Endodermal cell (in vitro differentiated cells): ENCODE measurements around the gene TTLL5. TPM values are rescaled to one million over a fixed set of nuclear protein-coding genes. Genes with fewer than 3 reads are reported as not detected.

Experiments used
- DNase-seq: peaks from one replicate; pipeline ENCODE4 v3.0.0-alpha.2; 2017
- H3K27ac ChIP-seq: 2 replicates; pipeline ENCODE4 v1.5.1; 2013; ENCODE audit warnings: mild to moderate bottlenecking, low read depth, low read length, moderate library complexity
- H3K27me3 ChIP-seq: 2 replicates; pipeline ENCODE4 v1.6.1; 2013; ENCODE audit warnings: mild to moderate bottlenecking, low read length, moderate library complexity; ENCODE audit not compliant: insufficient read depth, control insufficient read depth, poor library complexity, severe bottlenecking
- H3K36me3 ChIP-seq: 2 replicates; pipeline ENCODE4 v1.7.0; 2013; ENCODE audit warnings: mild to moderate bottlenecking, low read length, moderate library complexity; ENCODE audit not compliant: control insufficient read depth, insufficient read depth
- H3K4me1 ChIP-seq: one replicate; pipeline ENCODE4 v1.7.0; 2013; ENCODE audit warnings: low read length; ENCODE audit not compliant: control insufficient read depth, insufficient read depth
- H3K4me3 ChIP-seq: 2 replicates; pipeline ENCODE4 v1.5.1; 2013; ENCODE audit warnings: mild to moderate bottlenecking, low read length, moderate library complexity
- H3K9ac ChIP-seq: 2 replicates; pipeline ENCODE4 v1.6.1; 2013; ENCODE audit warnings: mild to moderate bottlenecking, low read length, moderate library complexity; ENCODE audit not compliant: poor library complexity, severe bottlenecking; ENCODE audit errors: extremely low read depth
- H3K9me3 ChIP-seq: 2 replicates; pipeline ENCODE4 v1.6.1; 2013; ENCODE audit warnings: mild to moderate bottlenecking, low read length, moderate library complexity; ENCODE audit not compliant: control insufficient read depth
- H3K27ac Mint-ChIP-seq: 2 replicates; pipeline ENCODE4 v1.8.0; 2020; ENCODE audit warnings: mixed read lengths
- H3K27me3 Mint-ChIP-seq: 2 replicates; pipeline ENCODE4 v1.8.0; 2021; ENCODE audit warnings: mild to moderate bottlenecking, mixed read lengths; ENCODE audit not compliant: insufficient read depth
- H3K36me3 Mint-ChIP-seq: 2 replicates; pipeline ENCODE4 v1.8.0; 2020; ENCODE audit warnings: low read depth, mixed read lengths
- H3K4me1 Mint-ChIP-seq: 2 replicates; pipeline ENCODE4 v1.8.0; 2020; ENCODE audit warnings: mixed read lengths
- H3K4me3 Mint-ChIP-seq: 2 replicates; pipeline ENCODE4 v1.8.0; 2020; ENCODE audit warnings: mild to moderate bottlenecking, moderate library complexity, mixed read lengths
- H3K9me3 Mint-ChIP-seq: 2 replicates; pipeline ENCODE4 v1.8.0; 2020; ENCODE audit warnings: mild to moderate bottlenecking, mixed read lengths
- CTCF ChIP-seq: fragments of 200-600 bp; sonication (generic); conservative IDR thresholded peaks from 2 replicates; pipeline ENCODE4 v1.5.0; 2021; ENCODE audit warnings: antibody characterized with exemption, mild to moderate bottlenecking
- WGBS, 2 experiments: methylation state at CpG; one replicate each; pipeline versions ENCODE4 v1.1.5 to v1.1.7; 2013; ENCODE audit warnings: missing lambda C conversion rate in 2 of 2, mixed read lengths in 1 of 2; ENCODE audit not compliant: insufficient coverage in 1 of 2, insufficient read length in 1 of 2; 5-methylcytosine and 5-hydroxymethylcytosine counted together
- total RNA-seq, 2 donors: library from RNA; stranded (reverse); fragmentation: NEBNext Ultra II Directional in 1 of 2; extraction: Animal tissue kit (Norgen Biotek cat#: 25700) in 1 of 2; gene quantifications; 2 replicates in 1 of 2; 3 replicates in 1 of 2; pipeline ENCODE4 v1.2.1, GENCODE V29; 2021

The TTLL5 gene
- total RNA-seq, 2 donors from 2014 or later, result 50.5 to 54.2 TPM

- H3K4me3 Mint-ChIP-seq, result no peak overlapping the region
Observed at GRCh38 chr14:75865531-75865930, 204.5 kb downstream of the TTLL5 start.

DNA sequence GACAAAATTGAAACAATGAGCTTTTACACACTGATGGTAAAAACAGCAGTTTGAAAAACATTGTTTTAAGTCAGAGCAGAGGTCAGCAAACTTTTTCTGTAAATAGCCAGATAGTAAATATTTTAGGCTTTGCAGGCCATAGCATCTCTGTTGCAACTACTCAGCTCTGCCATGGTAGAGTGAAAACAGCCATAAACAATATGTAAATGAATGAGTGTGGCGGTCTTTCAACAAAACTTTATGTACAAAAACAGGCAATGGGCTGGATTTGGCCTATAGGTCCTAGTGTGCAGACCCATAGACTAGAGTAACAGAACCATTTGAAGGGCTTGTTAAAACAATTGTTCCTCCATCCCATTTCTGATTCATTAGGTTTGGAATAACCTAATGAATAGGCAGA lies 205.9 kb downstream of the TTLL5 start:
- Mint-ChIP-seq H3K27ac (no peak overlapping the region), H3K27me3 (peaks cover 13% of the 10 kb centered on the region)
- H3K27me3 ChIP-seq, result no peaks in the 10 kb centered on the region

More at GRCh38 chr14:75865531-75865930, 204.5 kb downstream of the TTLL5 start:
- Mint-ChIP-seq H3K9me3 (no peaks in the 10 kb centered on the region), H3K27me3 (peaks cover 18% of the 10 kb centered on the region), H3K27ac (no peak overlapping the region), H3K36me3 (peaks cover 10% of the 10 kb centered on the region), H3K4me1 (peaks cover 16% of the 10 kb centered on the region)
- no peak overlapping the region for H3K4me3 ChIP-seq
- peaks cover 3% of the 10 kb centered on the region for H3K4me1 ChIP-seq
- no peak for TF ChIP-seq CTCF
- no peak overlapping the region for H3K9ac ChIP-seq
- H3K27ac ChIP-seq, result no peak overlapping the region
- peaks cover 23% of the 10 kb centered on the region for H3K36me3 ChIP-seq
- 80% methylated on average over 1 of the region's 2 CpGs; no CpG with 5 or more reads in 1 of the 2 experiments for WGBS, 2 experiments
- DNase-seq, result no peak
- H3K27me3 ChIP-seq, result no peaks in the 10 kb centered on the region
- H3K9me3 ChIP-seq, result no peaks in the 10 kb centered on the region

GRCh38 chr14:75871181-75871880 lies 210.3 kb downstream of the TTLL5 start:
- TF ChIP-seq CTCF, result no peak
- WGBS, 2 experiments, result 81 to 89% methylated on average over 5 to 6 of the region's 6 CpGs
- no peak overlapping the region for H3K27ac Mint-ChIP-seq
- Histone ChIP-seq H3K9ac (no peak overlapping the region), H3K27ac (peak overlapping the region; percentile 1), H3K4me3 (no peak overlapping the region), H3K4me1 (no peaks in the 10 kb centered on the region), H3K9me3 (no peaks in the 10 kb centered on the region), H3K36me3 (peaks cover 29% of the 10 kb centered on the region), H3K27me3 (no peaks in the 10 kb centered on the region)
- H3K4me3 Mint-ChIP-seq, result no peak overlapping the region
- no peaks in the 10 kb centered on the region for H3K27me3 Mint-ChIP-seq
- H3K9me3 Mint-ChIP-seq, result peaks cover 4% of the 10 kb centered on the region
- H3K36me3 Mint-ChIP-seq, result peaks cover 34% of the 10 kb centered on the region
- H3K4me1 Mint-ChIP-seq, result peaks cover 3% of the 10 kb centered on the region
- DNase-seq, result no peak

More for the DNA sequence above, 205.9 kb downstream of the TTLL5 start:
- DNase-seq, result no peak
- no peaks in the 10 kb centered on the region for H3K9me3 ChIP-seq
- H3K27ac ChIP-seq, result no peak overlapping the region
- peaks cover 30% of the 10 kb centered on the region for H3K36me3 ChIP-seq
- Mint-ChIP-seq H3K9me3 (no peaks in the 10 kb centered on the region), H3K4me3 (no peak overlapping the region), H3K4me1 (peaks cover 9% of the 10 kb centered on the region), H3K36me3 (peaks cover 14% of the 10 kb centered on the region)
- no peak for TF ChIP-seq CTCF
- 88 to 100% methylated on average over 1 of the region's 1 CpG for WGBS, 2 experiments
- no peak overlapping the region for H3K4me3 ChIP-seq
- H3K9ac ChIP-seq, result no peak overlapping the region
- H3K4me1 ChIP-seq, result no peaks in the 10 kb centered on the region
